HG02981 (cell line): Measurements from ENCODE around the gene PKD2L2.
"Not testable (repeated sequence)": the region's sequence is repeated elsewhere in the genome, so short reads cannot be mapped to it uniquely, and the experiment has no call there.

Experiments
- ATAC-seq: cut with Tn5 transposase; IDR thresholded peaks from one replicate; pipeline ENCODE4 v1.9.1; 2021; ENCODE audit warnings: mild to moderate bottlenecking, moderate library complexity; ENCODE audit not compliant: unreplicated experiment

The PKD2L2 gene

DNA sequence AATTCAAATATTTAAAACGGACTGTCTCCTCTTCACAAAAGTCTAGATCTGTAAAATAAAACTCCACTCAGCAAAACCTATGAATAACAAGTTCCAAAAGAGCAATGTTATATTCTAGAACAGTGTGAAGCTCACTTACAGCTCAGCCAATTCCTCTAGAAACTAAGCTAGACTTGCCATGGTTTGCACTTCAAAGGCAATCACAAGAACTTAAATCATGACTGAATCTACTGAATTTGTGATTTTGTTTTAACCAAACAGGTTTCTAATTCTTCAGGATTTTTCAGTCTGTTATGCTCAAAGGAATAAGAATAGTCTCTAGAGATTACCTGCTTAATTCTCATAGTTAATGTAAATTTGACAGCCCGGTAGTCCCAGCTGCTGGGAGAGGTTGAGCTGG is 1.4 kb upstream of the PKD2L2 start:
- no peak for ATAC-seq

DNA sequence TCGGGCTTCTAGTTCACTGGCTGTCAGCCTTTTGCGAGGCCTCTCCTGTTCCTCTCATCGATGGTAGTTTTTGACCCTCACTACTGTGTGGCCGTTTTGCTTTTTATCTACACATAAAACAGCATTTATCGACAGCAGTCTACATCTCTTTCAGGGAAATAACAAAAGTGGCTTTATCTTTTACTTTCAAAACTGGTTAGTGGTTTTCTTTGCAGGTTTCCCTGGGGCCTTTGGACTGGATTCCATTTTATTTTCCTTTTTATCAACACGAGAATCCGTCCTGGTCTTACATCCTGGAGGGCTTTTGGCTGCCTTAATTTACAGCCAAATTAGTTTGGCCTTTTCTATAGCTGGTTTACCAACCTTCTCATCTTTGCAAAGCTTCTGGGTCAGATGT is 793 bp upstream of the PKD2L2 start:
- no peak for ATAC-seq

DNA sequence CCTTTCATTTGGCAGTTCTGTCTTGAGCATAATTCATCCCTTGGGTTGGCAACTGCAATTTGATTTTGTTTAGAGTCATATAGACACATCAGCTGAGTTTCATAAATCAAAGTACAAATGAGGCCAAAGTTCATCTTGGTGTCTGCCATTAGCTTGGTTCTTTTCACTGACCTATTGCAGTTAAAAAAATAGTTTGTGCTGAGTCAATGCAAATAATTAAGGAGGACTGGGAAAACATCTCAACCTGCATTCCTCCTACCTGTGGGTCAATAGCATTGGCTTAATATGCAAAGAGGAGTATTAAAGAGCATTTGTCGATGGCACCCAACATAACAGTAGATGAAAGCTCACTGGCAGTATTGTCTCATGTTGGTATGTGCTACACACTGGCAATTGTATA is 1.6 kb downstream of the PKD2L2 start:
- ATAC-seq, result no peak

DNA sequence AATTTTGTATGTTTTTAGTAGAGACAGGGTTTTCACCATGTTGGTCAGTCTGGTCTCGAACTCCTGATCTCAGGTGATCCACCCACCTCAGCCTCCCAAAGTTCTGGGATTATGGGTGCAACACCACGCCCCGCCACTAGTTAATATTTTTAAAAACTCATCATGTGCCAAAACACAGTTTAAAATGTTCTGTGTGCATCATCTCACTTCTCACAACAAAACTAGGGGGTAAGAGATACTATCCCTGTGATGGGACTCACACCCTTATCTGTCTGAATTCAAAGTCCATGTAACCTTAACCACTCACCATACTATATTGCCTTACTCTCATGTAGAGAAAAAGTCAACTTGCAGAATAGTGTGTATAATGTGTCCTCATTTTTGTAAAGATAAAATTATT is 2.6 kb downstream of the PKD2L2 start:
- no peak for ATAC-seq

DNA sequence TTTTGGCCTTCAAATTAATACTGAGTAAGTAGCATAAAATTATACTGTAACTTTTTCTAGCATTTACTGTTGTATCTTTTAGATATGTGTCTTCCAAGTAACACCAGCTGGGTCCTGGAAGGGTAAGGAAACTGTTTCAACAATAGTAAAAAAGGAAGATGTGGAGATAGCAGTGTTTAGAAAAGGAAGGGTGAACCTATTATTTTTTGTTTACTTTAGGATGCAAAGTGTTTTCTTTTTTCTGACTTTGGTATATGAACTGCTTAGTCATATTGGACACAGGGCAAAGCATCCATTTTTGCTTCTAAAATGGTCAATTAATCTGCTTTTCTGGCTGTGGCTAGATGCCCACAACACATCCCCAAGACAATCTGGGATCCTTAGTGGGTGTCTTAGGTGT is 5.3 kb downstream of the PKD2L2 start:
- ATAC-seq, result no peak

DNA sequence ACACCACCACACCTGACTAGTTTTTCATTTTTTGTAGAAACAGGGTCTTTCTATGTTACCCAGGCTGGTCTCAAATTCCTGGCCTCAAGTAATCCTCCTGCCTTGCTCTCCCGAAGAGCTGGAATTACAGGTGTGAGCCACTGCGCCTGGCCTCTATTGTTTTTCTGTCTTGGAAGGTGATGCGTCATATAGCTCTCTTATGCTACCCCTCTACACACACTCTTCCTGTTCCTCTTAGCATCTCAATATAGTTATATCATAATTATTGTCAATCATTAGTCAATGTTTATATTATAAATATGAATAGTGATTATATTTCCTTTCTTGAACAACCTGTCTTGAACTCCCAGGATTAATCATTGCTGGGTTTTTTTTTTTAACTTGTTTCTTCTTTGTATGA is 7.3 kb downstream of the PKD2L2 start:
- ATAC-seq, result no peak

DNA sequence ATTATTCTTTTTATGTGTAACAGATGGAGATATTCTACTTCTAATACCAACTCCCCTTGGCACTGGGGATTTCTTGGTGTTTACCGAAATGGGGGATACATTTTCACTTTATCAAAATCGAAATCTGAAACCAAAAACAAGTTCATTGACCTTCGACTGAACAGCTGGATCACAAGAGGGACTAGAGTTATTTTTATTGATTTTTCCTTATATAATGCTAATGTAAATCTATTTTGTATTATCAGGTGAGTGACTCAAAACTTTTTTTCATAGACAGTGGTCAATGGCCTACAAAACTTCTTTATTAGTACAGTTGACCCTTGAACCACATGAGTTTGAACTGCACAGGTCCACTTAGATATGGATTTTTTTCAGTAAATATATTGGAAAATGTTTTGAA is 10.2 kb downstream of the PKD2L2 start:
- ATAC-seq, result no peak

DNA sequence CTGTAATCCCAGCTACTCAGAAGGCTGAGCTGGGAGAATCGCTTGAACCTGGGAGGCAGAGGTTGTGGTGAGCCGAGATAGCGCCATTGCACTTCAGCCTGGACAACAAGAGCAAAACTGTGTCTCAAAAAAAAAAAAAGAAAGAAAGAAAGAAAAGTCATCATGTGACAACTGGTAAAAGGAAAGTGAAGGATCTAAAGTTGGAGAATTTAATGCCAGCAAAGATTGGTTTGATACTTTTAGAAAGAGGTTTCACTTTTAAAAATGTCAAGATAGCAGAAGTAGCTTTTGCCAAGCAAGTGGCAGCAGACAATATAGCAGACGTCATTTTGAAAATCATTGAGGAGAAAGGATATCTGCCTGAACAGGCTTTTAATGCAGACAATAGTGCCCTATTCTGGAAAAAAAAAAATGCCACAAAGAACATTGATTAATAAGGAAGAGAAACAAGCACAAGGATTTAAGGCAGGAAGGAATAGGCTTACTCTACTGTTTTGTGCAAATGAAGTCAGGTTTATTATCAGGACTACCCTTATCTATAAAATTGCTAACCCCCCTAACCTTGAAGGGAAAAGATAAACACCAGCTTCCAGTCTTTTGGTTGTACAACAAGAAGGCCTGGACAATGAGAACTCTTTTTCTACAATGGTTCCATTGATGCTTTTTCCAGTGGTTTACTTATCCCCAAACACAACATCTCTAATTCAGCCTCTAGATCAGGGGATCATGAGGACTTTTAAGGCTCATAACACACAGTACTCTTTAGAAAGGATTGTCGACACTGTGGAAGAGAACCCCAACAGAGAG is 12.0 kb downstream of the PKD2L2 start:
- no peak for ATAC-seq

DNA sequence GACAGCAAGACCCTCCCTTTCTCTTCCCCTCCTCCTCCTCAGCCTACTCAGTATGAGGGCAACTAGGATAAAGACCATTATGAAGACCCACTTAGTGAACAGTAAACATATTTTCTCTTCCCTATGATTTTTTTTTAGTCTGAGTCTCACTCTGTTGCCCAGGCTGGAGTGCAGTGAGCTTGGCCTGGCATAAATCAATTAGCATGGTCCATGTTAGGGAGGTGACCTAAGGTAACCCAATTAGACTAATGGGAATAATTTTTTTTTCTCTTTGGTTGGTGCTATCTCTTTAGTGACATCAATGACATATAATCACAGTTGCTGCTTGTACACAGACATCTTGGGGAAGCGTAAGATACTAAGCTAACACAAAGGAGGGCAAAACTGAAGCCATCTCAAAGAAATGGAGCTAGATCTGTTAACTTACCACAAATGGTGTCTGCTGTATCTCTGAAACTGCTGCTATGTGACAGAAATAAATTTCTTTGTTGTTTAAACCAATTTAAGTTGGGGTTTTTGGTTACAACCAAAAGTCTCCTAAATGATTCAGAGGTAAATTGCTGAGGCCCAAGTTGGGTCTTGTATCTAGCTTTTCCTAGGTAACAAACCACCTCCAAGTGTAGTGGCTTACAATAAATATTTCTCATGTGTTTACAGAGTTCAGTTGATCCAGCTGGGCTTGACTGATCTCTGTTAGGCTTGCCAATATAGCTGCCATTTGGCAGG is 13.3 kb downstream of the PKD2L2 start:
- no peak for ATAC-seq

DNA sequence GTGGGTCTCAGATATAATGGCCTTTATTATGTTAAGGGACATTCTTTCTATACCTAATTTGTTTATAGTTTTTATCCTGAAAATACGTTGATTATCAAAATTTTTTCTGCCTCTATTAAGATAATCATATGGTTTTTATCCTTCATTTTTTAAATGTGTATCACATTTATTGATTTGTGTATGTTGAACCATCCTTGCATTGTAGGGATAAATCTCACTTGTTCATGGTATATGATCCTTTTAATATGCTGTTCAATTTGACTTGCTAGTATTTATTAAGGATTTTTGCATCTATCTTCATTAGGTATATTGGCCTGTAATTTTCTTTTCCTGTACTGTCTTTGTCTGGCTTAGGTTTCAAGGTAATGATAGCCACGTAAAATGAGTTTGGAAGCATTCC is 25.5 kb downstream of the PKD2L2 start:
- no peak for ATAC-seq

DNA sequence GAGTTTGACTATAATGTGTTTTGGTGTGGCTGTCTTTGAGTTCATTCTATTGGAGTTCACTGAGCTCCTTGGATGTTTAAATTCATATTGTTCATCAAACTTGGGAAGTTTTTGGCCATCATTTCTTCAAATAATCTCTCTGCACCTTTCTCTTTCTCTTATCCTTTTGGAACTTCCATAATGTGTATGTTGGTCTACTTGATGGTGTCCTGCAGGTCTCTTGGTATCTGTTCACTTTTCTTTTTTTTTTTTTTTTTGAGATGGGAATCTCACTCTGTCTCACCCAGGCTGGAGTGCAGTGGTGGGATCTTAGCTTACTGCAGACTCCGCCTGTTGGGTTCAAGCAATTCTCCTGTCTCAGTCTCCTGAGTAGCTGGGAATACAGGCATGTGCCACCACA is 27.7 kb downstream of the PKD2L2 start:
- no peak for ATAC-seq

DNA sequence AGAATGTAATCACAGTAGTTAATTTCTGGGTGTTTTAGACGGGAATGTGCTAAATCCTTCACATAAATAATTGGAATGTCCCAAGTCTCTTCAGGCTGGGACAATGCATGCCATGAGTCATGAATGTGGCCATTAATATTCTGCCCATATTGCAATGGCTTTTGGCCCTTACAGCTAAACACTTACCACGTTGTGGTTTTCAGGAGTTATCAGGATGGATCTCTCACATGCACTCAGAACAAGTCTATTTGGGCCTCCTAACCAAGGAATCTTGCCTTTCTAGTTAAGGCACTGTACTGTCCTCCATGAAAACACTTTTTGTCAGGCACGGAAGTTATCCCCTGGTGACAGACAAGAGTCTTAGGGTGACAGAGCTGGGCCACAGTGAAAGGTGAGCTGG is 32.7 kb downstream of the PKD2L2 start:
- no peak for ATAC-seq

DNA sequence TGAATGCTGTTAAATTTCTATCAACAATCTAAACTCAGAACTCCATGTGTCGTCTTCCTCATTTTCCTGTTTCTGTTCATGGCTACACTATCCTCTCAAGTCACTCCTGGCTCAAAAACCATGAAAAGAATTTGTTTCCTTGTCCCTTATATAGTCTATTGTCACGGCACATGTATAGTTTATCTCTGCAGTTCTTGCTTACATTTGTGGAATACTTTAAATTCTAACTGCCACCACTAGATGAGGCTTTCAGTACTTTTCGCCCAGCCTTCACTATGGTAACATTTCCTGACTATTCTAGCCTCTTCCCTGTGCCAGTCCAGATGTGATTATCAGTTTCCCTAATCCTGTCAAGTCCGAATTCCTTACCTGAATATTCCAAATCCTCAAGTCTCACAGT is 34.6 kb downstream of the PKD2L2 start:
- no peak for ATAC-seq

DNA sequence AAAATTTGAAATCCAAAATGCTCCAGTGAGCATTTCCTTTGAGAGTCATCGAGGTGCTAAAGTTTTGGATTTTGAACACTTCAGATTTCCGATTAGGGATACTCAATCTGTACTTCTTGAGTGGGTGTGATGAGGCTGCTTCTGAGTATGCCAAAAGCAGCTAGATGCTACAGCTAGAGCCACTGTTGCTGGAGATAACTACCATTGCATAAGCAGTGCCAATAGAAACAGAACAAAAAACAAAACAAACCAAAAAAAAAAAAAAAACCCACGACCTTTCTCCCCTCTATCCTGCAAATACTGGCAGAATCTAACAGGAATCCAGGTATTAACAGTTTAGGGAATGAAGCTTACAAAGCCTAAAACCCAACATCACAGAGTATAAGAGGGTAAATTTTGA is 43.5 kb downstream of the PKD2L2 start:
- ATAC-seq, result no peak

DNA sequence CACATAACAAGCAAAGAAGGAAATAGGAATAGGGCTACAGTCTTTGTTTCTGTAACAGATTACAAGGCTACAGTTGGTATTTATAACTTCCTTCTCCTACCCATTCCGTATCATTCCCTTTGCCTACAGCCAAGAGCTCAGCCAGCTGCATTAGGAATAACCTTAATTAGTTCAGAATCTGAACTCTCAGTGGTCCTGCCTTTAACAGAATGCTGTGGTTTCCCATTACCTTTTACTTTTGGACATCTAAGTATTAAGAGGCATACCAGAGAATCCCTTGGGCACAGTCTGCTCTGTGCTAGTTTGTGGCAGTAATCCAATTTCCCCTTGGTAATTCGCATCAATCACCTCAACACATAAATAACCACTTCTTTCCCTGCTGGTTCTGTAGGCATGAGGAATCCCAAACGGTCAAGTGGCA is 44.2 kb downstream of the PKD2L2 start:
- no peak for ATAC-seq

DNA sequence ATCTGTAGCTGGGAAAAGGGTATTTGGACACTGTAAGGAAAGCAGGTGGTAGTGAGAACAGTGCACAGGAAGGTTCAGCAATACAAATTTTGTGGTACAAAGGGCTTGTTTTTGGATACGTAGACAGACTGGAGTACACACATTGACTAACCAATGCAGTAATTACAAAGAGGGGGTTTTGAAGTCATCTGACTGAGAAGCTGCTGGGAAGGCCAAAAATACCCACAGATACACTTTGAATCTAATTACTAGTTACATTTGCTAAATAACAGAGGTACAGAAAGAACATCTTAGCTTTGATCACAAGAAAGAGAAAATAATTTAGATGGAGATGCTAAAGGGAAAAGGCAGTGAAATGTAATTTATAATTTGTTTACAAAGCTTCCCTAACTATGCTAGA is 45.9 kb downstream of the PKD2L2 start:
- ATAC-seq, result peak; percentile 39

DNA sequence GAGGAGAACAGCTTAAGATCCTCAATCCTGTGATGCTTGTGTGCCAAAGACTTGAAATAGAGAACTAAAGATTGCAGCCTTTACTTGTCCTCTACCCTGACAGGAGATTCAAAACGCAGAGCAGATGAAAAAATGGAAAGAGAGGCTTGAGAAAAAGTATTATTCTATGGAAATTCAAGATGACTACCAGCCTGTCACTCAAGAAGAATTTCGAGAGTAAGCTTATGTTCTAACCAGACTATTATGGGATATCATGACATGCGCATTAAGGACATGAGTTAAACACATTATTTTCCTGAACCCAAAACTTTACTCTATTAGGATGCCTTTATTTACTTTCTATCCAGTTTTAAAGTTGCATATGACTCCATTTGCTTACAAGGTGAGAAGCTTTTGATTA is 46.4 kb downstream of the PKD2L2 start:
- no peak for ATAC-seq

DNA sequence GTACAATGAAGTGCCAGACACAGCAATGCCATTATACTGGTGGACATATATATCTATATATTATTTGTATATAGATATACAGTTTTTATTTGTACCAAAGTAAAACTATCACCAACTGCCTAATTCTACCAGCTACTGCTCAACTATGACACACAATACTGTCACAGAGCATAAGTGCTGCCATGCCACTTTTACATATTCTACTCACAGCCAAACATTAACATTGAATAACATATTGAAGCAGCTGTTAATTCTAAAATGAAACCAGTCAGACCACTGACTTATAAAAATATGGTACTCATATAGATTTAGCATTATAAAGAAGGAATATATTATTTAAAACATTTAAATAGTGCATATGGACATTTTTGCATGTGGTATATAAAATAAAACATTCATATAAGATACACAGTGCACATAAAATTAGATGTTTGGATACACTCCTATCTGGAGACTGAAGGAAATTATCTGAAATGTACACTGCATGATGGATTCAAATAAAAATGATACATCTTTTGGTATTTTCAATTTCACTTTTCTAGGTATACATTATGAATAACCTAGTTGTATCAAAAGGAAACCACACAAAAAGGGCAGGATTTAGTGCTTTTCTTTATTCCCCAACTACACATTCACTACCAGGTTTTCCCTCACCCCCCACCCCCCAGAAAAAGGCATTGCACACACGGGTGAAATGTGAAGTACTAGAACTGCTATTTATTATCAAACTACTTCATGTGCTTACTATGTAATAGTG is 48.9 kb downstream of the PKD2L2 start:
- ATAC-seq, result no peak

DNA sequence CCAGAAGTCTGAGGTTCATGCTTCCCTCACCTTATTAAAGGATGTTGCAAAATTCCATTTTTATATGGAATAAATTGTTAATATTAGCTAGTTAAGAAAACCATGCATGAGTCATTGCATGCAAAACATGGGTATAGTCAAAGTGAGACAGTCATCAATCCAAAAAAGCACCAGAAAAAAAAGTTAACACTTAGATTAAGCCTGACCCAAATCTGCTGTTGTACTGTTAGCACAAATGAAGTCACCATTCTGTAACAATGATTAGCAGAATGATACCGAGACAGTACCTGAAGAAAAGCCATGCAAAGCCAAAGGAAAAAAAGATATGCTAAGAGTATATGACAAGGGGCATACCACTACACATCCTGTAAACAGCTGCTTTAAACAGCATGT is 49.5 kb downstream of the PKD2L2 start:
- ATAC-seq, result no peak

DNA sequence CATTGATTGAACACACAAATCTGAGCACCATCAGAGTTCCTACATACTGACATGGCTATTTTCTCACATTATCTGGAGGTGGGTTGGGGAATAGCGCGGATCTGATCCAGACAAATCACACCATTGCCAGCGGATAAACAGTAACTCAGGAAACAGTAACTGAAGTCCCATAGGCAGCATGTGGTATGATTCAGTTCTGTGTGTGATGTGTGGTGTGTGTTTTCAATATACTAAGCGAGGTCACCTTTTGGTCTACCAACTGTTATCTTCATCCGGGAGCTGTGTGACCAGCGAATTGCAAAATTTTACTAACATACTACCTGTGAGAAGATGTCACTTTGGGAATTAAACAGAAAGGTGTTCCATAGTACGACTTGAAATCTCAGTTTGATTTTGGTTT is 50.1 kb downstream of the PKD2L2 start:
- no peak for ATAC-seq

DNA sequence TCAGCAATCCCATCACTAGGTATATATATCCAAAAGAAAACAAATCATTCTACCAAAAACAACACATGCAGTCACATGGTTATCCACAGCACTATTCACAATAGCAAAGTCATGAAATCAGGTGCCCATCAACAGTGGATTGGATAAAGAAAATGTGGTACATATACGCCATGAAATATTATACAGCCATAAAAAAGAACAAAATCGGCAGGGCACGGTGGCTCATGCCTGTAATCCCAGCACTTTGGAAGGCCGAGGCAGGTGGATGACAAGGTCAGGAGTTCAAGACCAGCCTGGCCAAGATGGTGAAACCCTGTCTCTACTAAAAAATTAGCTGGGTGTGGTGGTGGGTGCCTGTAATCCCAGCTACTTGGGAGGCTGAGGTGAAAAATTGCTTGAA is 55.0 kb downstream of the PKD2L2 start:
- ATAC-seq, result not testable (repeated sequence)

DNA sequence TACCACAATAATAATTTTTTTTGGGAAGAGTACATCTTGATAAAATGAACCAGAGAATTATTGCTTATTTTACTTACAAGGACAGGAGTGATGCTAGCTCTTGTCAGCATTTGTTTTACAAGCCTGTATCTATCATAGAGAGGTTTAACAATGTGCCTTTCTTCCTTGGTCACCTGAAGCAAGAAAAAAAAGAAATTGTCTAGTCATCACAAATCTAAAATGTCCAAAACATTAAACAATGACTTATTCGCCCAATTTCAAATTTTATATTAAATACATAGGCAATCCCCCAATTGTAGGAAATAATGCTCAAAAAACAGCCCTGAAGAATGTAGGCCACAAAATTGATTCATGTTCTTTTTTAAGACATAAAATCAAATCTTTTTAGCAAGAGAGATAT is 56.6 kb downstream of the PKD2L2 start:
- no peak for ATAC-seq
